Erythroblast (primary cell): ENCODE results near the gene RNF19B.

Source experiments
- GATA1 ChIP-seq: IDR thresholded peaks from 2 replicates; pipeline ENCODE4 v1.6.1; 2011; ENCODE audit warnings: low read depth, mild to moderate bottlenecking, control low read depth, low read length, moderate library complexity
- POLR2A ChIP-seq: IDR thresholded peaks from 2 replicates; pipeline ENCODE4 v1.6.1; 2011; ENCODE audit warnings: mild to moderate bottlenecking, low read length

DNA sequence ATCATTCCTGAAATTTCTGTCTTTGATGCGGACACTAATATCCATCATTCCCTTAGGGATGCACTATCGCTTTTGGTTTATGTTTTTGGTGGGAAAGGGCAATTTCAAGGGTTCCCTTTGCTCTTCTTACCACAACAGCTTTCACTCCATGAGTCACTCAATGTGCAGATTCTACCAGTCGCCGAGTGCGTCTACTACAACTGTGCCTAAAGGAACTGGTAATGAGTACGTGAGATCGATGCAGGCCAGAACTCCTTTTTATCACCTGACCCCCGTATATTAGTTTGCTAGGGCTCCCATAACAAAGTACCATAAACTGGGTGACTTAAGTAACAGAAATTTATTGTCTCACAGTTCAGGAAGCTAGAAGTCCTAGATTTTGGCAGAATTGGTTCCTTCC, 35.9 kb downstream of the RNF19B start:
- TF ChIP-seq POLR2A, result no peak
- no peak for TF ChIP-seq GATA1
